ENCODE measurements around the gene IGSF9B.

GRCh38 chr11:133927690-133928627 is 28.8 kb downstream of the IGSF9B start:
- TF ChIP-seq CTCF (IDR thresholded peaks at IDR 0.05; ENCODE audit: low read depth, low read length, missing input control) (peak; percentile 74), MAX (IDR thresholded peaks at IDR 0.05) (no peak), GABPA (IDR thresholded peaks at IDR 0.05 in 1 of 2, conservative IDR thresholded peaks at IDR 0.05 in 1 of 2) (no peak), YY1 (IDR thresholded peaks at IDR 0.05) (no peak)

Measured in liver (tissue), 3 donors.